Neural cell (in vitro differentiated cells): ENCODE data around the gene KRR1. TPM values are rescaled to one million over a fixed set of nuclear protein-coding genes. Genes with fewer than 3 reads are reported as not detected.

Experiments used
- H2AFZ ChIP-seq: fragments of 200-600, 300-800 bp; sonication (generic), shearing (Covaris generic); 2 replicates; pipeline ENCODE4 v1.6.0; 2014; ENCODE audit warnings: low read depth, mild to moderate bottlenecking, antibody characterized with exemption, low read length, moderate library complexity
- H3F3A ChIP-seq: fragments of 200-600 bp; shearing (Covaris generic); 2 replicates; pipeline ENCODE4 v1.6.1; 2016; ENCODE audit warnings: mild to moderate bottlenecking, moderate library complexity, mixed read lengths, antibody characterized with exemption, low read length; ENCODE audit not compliant: insufficient read depth, poor library complexity, severe bottlenecking
- H3K27ac ChIP-seq: fragments of 200-600, 300-800 bp; sonication (generic), shearing (Covaris generic); 2 replicates; pipeline ENCODE4 v1.5.1; 2014; ENCODE audit warnings: mild to moderate bottlenecking, low read length, moderate library complexity
- H3K27me3 ChIP-seq: fragments of 300-800, 200-600 bp; sonication (generic), shearing (Covaris generic); 2 replicates; pipeline ENCODE4 v1.6.0; 2014; ENCODE audit warnings: mild to moderate bottlenecking, low read depth, low read length, moderate library complexity; ENCODE audit not compliant: insufficient read depth
- H3K36me3 ChIP-seq: fragments of 300-800, 200-600 bp; sonication (generic), shearing (Covaris generic); 2 replicates; pipeline ENCODE4 v1.5.1; 2014; ENCODE audit warnings: mild to moderate bottlenecking, antibody characterized with exemption, low read length, moderate library complexity; ENCODE audit not compliant: insufficient read depth
- H3K4me2 ChIP-seq: fragments of 300-800, 200-600 bp; sonication (generic), shearing (Covaris generic); 2 replicates; pipeline ENCODE4 v1.6.0; 2014; ENCODE audit warnings: mild to moderate bottlenecking, low read length
- H3K4me3 ChIP-seq: fragments of 300-800, 200-600 bp; sonication (generic), shearing (Covaris generic); 2 replicates; pipeline ENCODE4 v1.5.1; 2014; ENCODE audit warnings: mild to moderate bottlenecking, low read length, moderate library complexity
- H3K79me2 ChIP-seq: fragments of 200-600 bp; shearing (Covaris generic); replicated peaks from 2 replicates; pipeline ENCODE4 v1.6.0; 2014; ENCODE audit warnings: mild to moderate bottlenecking, low read length, moderate library complexity; ENCODE audit not compliant: insufficient read depth
- H3K9ac ChIP-seq: fragments of 300-800, 200-600 bp; sonication (generic), shearing (Covaris generic); 2 replicates; pipeline ENCODE4 v1.6.1; 2016; ENCODE audit warnings: mild to moderate bottlenecking, low read length, mixed read lengths
- H3K9me2 ChIP-seq: fragments of 200-600 bp; shearing (Covaris generic); 2 replicates; pipeline ENCODE4 v1.6.1; 2016; ENCODE audit warnings: mild to moderate bottlenecking, low read length, mixed read lengths; ENCODE audit not compliant: insufficient read depth
- H3K9me3 ChIP-seq: fragments of 200-600, 300-800 bp; sonication (generic), shearing (Covaris generic); 2 replicates; pipeline ENCODE4 v1.6.1; 2016; ENCODE audit warnings: mild to moderate bottlenecking, mixed run types, low read length, moderate library complexity, mixed read lengths
- H4K20me1 ChIP-seq: fragments of 200-600 bp; shearing (Covaris generic); 2 replicates; pipeline ENCODE4 v1.6.1; 2016; ENCODE audit warnings: mild to moderate bottlenecking, mixed run types; ENCODE audit not compliant: insufficient read depth
- CTCF ChIP-seq: fragments of 450-650 bp; IDR thresholded peaks from 2 replicates; pipeline ENCODE4 v1.5.1; 2014; ENCODE audit warnings: antibody characterized with exemption, mild to moderate bottlenecking, moderate library complexity; ENCODE audit not compliant: poor library complexity, severe bottlenecking
- EP300 ChIP-seq: fragments of 450-650 bp; conservative IDR thresholded peaks from 2 replicates; pipeline ENCODE4 v1.6.1; 2014; ENCODE audit warnings: antibody characterized with exemption, mild to moderate bottlenecking, moderate library complexity; ENCODE audit not compliant: poor library complexity, severe bottlenecking
- EZH2 ChIP-seq: fragments of 200-600, 300-800 bp; shearing (Covaris generic), sonication (generic); IDR thresholded peaks from 2 replicates; pipeline ENCODE4 v1.6.1; 2014; ENCODE audit warnings: antibody characterized with exemption, low read length, borderline replicate concordance, mild to moderate bottlenecking; ENCODE audit not compliant: insufficient read depth, poor library complexity, severe bottlenecking
- MXI1 ChIP-seq: fragments of 450-650 bp; conservative IDR thresholded peaks from 2 replicates; pipeline ENCODE4 v1.6.1; 2014; ENCODE audit warnings: antibody characterized with exemption, mild to moderate bottlenecking; ENCODE audit not compliant: poor library complexity, severe bottlenecking
- POLR2AphosphoS5 ChIP-seq: IDR thresholded peaks from 2 replicates; pipeline ENCODE4 v1.6.1; 2012
- RAD21 ChIP-seq: fragments of 450-650 bp; conservative IDR thresholded peaks from 2 replicates; pipeline ENCODE4 v1.6.1; 2014; ENCODE audit warnings: antibody characterized with exemption, mild to moderate bottlenecking, moderate library complexity
- SMC3 ChIP-seq: fragments of 450-650 bp; conservative IDR thresholded peaks from 2 replicates; pipeline ENCODE4 v1.6.1; 2014; ENCODE audit warnings: antibody characterized with exemption, mild to moderate bottlenecking, moderate library complexity; ENCODE audit not compliant: poor library complexity
- TAF1 ChIP-seq: IDR thresholded peaks from 2 replicates; pipeline ENCODE4 v1.6.1; 2012; ENCODE audit warnings: low read depth
- polyA plus RNA-seq: library from polyadenylated mRNA; depleted of rRNA; stranded (reverse); fragments of >200 nt; gene quantifications from 2 replicates; pipeline ENCODE4 v1.2.3, GENCODE V29; 2014
- TF ChIP-seq, protein P1 (sequence below): IDR thresholded peaks from 2 replicates; pipeline ENCODE4 v1.6.1; 2012; ENCODE audit warnings: borderline replicate concordance

Gene KRR1
- polyA plus RNA-seq, 1 donor from 2014 or later, result 74.5 TPM

DNA sequence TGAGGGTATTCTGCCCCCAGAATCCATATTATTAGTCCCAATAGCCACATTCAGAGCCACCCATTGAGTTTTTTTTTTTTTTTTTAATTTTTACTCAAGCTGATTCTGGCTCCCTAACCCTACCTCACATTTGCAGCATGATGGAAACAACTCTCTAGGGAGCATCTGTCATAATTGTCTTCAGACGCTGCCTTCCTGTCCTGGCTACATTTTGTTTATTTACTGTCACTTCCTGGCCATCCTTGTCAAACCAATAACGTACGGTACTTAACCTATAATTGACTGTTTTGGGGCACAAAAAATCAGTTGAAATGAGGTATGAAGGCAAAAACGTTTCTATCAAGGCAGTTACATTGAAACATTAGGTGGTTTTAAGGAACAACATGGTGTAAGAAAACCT is 28.8 kb downstream of the KRR1 start:
- Histone ChIP-seq H3K27ac (no peak overlapping the region), H2AFZ (no peak overlapping the region), H3K4me2 (no peak overlapping the region), H3K9me3 (no peaks in the 10 kb centered on the region), H3K9me2 (no peaks in the 10 kb centered on the region), H3K27me3 (no peaks in the 10 kb centered on the region), H4K20me1 (no peaks in the 10 kb centered on the region), H3K79me2 (no peaks in the 10 kb centered on the region), H3K9ac (no peak overlapping the region), H3K4me3 (no peak overlapping the region), H3K36me3 (no peaks in the 10 kb centered on the region), H3F3A (no peaks in the 10 kb centered on the region)
- TF ChIP-seq POLR2AphosphoS5, result no peak
- TF ChIP-seq, protein P1, sequence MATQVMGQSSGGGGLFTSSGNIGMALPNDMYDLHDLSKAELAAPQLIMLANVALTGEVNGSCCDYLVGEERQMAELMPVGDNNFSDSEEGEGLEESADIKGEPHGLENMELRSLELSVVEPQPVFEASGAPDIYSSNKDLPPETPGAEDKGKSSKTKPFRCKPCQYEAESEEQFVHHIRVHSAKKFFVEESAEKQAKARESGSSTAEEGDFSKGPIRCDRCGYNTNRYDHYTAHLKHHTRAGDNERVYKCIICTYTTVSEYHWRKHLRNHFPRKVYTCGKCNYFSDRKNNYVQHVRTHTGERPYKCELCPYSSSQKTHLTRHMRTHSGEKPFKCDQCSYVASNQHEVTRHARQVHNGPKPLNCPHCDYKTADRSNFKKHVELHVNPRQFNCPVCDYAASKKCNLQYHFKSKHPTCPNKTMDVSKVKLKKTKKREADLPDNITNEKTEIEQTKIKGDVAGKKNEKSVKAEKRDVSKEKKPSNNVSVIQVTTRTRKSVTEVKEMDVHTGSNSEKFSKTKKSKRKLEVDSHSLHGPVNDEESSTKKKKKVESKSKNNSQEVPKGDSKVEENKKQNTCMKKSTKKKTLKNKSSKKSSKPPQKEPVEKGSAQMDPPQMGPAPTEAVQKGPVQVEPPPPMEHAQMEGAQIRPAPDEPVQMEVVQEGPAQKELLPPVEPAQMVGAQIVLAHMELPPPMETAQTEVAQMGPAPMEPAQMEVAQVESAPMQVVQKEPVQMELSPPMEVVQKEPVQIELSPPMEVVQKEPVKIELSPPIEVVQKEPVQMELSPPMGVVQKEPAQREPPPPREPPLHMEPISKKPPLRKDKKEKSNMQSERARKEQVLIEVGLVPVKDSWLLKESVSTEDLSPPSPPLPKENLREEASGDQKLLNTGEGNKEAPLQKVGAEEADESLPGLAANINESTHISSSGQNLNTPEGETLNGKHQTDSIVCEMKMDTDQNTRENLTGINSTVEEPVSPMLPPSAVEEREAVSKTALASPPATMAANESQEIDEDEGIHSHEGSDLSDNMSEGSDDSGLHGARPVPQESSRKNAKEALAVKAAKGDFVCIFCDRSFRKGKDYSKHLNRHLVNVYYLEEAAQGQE, result no peak
- TF ChIP-seq TAF1, result no peak
- TF ChIP-seq EZH2, result no peak
- TF ChIP-seq SMC3, result no peak
- TF ChIP-seq RAD21, result no peak
- TF ChIP-seq MXI1, result no peak
- no peak for TF ChIP-seq EP300
- TF ChIP-seq CTCF, result no peak

- no peak overlapping the region for H3K27ac ChIP-seq
- H3K9me2 ChIP-seq, result no peaks in the 10 kb centered on the region
- H3K9me3 ChIP-seq, result no peaks in the 10 kb centered on the region
- H3F3A ChIP-seq, result no peaks in the 10 kb centered on the region
- H3K4me3 ChIP-seq, result no peak overlapping the region
- no peak overlapping the region for H3K4me2 ChIP-seq
- no peaks in the 10 kb centered on the region for H3K79me2 ChIP-seq
- no peak overlapping the region for H3K9ac ChIP-seq
- H2AFZ ChIP-seq, result no peak overlapping the region
- no peaks in the 10 kb centered on the region for H3K27me3 ChIP-seq
- no peaks in the 10 kb centered on the region for H3K36me3 ChIP-seq
- no peaks in the 10 kb centered on the region for H4K20me1 ChIP-seq
- TF ChIP-seq RAD21 (no peak), MXI1 (no peak), EP300 (no peak), TAF1 (no peak), EZH2 (no peak), CTCF (no peak), POLR2AphosphoS5 (no peak), SMC3 (no peak)
- TF ChIP-seq, protein P1, result no peak
These were observed 29.6 kb downstream of the KRR1 start for GRCh38 chr12:75481774-75482173.
